OCI-LY1 (cell line): Measurements from ENCODE around the gene HIBADH.

ENCODE experiments used
- H2AFZ ChIP-seq: fragments of 200-600 bp; sonication (generic), shearing (Covaris generic); 2 replicates; pipeline ENCODE4 v1.6.0; 2014; ENCODE audit warnings: antibody characterized with exemption, mild to moderate bottlenecking, low read length
- H3F3A ChIP-seq: fragments of 200-600 bp; sonication (generic), shearing (Covaris generic); 2 replicates; pipeline ENCODE4 v1.6.0; 2014; ENCODE audit warnings: mild to moderate bottlenecking, antibody characterized with exemption, low read length, moderate library complexity; ENCODE audit not compliant: insufficient read depth
- H3K27ac ChIP-seq: fragments of 200-600 bp; sonication (generic); 2 replicates; pipeline ENCODE4 v1.5.1; 2014; ENCODE audit warnings: low read length, mixed run types, mild to moderate bottlenecking, low read depth; ENCODE audit not compliant: poor library complexity, severe bottlenecking
- H3K27me3 ChIP-seq: fragments of 200-600 bp; sonication (generic); 2 replicates; pipeline ENCODE4 v1.6.0; 2014; ENCODE audit warnings: antibody characterized with exemption, mild to moderate bottlenecking, low read length, moderate library complexity; ENCODE audit not compliant: insufficient read depth
- H3K36me3 ChIP-seq: fragments of 200-600 bp; sonication (generic); 2 replicates; pipeline ENCODE4 v1.6.1; 2014; ENCODE audit warnings: mild to moderate bottlenecking, antibody characterized with exemption, low read length, moderate library complexity, mixed read lengths; ENCODE audit not compliant: insufficient read depth
- H3K4me1 ChIP-seq: fragments of 200-600 bp; sonication (generic); 2 replicates; pipeline ENCODE4 v1.5.1; 2014; ENCODE audit warnings: mild to moderate bottlenecking, low read length, moderate library complexity; ENCODE audit not compliant: insufficient read depth, severe bottlenecking
- H3K4me2 ChIP-seq: fragments of 200-600 bp; sonication (generic), shearing (Covaris generic); 2 replicates; pipeline ENCODE4 v1.6.1; 2014; ENCODE audit warnings: low read length
- H3K4me3 ChIP-seq: fragments of 200-600 bp; sonication (generic); 2 replicates; pipeline ENCODE4 v1.5.1; 2014; ENCODE audit warnings: low read length, low read depth, mild to moderate bottlenecking, mixed read lengths; ENCODE audit not compliant: poor library complexity, severe bottlenecking
- H3K79me2 ChIP-seq: fragments of 200-600 bp; shearing (Covaris generic); 2 replicates; pipeline ENCODE4 v1.6.1; 2016; ENCODE audit warnings: mixed run types, low read length, mixed read lengths; ENCODE audit not compliant: insufficient read depth
- H3K9ac ChIP-seq: fragments of 200-600 bp; sonication (generic), shearing (Covaris generic); 2 replicates; pipeline ENCODE4 v1.6.1; 2014; ENCODE audit warnings: mild to moderate bottlenecking, low read length, mixed read lengths
- H3K9me2 ChIP-seq: fragments of 200-600 bp; sonication (generic), shearing (Covaris generic); 2 replicates; pipeline ENCODE4 v1.6.1; 2014; ENCODE audit warnings: low read depth, mild to moderate bottlenecking, low read length, mixed read lengths
- H3K9me3 ChIP-seq: fragments of 200-600 bp; shearing (Covaris generic); 2 replicates; pipeline ENCODE4 v1.6.1; 2014; ENCODE audit warnings: low read length, mixed read lengths
- H4K20me1 ChIP-seq: fragments of 200-600 bp; sonication (generic), shearing (Covaris generic); 2 replicates; pipeline ENCODE4 v1.6.0; 2016; ENCODE audit warnings: mild to moderate bottlenecking, low read length; ENCODE audit not compliant: insufficient read depth
- EZH2 ChIP-seq: fragments of 200-600 bp; sonication (generic), shearing (Covaris generic); IDR thresholded peaks from 2 replicates; pipeline ENCODE4 v1.8.0; 2017; ENCODE audit warnings: borderline replicate concordance, mixed run types, mild to moderate bottlenecking, antibody characterized with exemption, low read length, moderate library complexity, mixed read lengths
- TF ChIP-seq, protein P1 (sequence below): fragments of 200-600 bp; sonication (generic), shearing (Covaris generic); IDR thresholded peaks from 2 replicates; pipeline ENCODE4 v1.5.1; 2017; ENCODE audit warnings: mild to moderate bottlenecking, antibody characterized with exemption, low read length, moderate library complexity, mixed read lengths

HIBADH gene

GRCh38 chr7:27690649-27691048 lies 28.0 kb upstream of the HIBADH start:
- Histone ChIP-seq H4K20me1 (no peaks in the 10 kb centered on the region), H3K9ac (no peak overlapping the region), H3K4me3 (no peak overlapping the region), H3K27me3 (no peaks in the 10 kb centered on the region), H3K79me2 (no peaks in the 10 kb centered on the region), H3K9me3 (no peaks in the 10 kb centered on the region), H3K4me2 (no peak overlapping the region), H3K27ac (no peak overlapping the region), H3K36me3 (no peaks in the 10 kb centered on the region), H3K4me1 (peaks cover 12% of the 10 kb centered on the region), H3K9me2 (no peaks in the 10 kb centered on the region), H3F3A (no peaks in the 10 kb centered on the region), H2AFZ (no peak overlapping the region)
- no peak for TF ChIP-seq EZH2
- TF ChIP-seq, protein P1, sequence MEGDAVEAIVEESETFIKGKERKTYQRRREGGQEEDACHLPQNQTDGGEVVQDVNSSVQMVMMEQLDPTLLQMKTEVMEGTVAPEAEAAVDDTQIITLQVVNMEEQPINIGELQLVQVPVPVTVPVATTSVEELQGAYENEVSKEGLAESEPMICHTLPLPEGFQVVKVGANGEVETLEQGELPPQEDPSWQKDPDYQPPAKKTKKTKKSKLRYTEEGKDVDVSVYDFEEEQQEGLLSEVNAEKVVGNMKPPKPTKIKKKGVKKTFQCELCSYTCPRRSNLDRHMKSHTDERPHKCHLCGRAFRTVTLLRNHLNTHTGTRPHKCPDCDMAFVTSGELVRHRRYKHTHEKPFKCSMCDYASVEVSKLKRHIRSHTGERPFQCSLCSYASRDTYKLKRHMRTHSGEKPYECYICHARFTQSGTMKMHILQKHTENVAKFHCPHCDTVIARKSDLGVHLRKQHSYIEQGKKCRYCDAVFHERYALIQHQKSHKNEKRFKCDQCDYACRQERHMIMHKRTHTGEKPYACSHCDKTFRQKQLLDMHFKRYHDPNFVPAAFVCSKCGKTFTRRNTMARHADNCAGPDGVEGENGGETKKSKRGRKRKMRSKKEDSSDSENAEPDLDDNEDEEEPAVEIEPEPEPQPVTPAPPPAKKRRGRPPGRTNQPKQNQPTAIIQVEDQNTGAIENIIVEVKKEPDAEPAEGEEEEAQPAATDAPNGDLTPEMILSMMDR = no peak

GRCh38 chr7:27689591-27690164 lies 27.0 kb upstream of the HIBADH start:
- H3F3A ChIP-seq = no peaks in the 10 kb centered on the region
- H3K9me3 ChIP-seq = no peaks in the 10 kb centered on the region
- H3K79me2 ChIP-seq = no peaks in the 10 kb centered on the region
- no peak for TF ChIP-seq EZH2
- TF ChIP-seq, protein P1 = peak; percentile 98
- no peak overlapping the region for H3K4me3 ChIP-seq
- peaks cover 12% of the 10 kb centered on the region for H3K4me1 ChIP-seq
- no peak overlapping the region for H3K27ac ChIP-seq
- H3K36me3 ChIP-seq = no peaks in the 10 kb centered on the region
- no peaks in the 10 kb centered on the region for H3K9me2 ChIP-seq
- H3K27me3 ChIP-seq = no peaks in the 10 kb centered on the region
- no peak overlapping the region for H2AFZ ChIP-seq
- H4K20me1 ChIP-seq = no peaks in the 10 kb centered on the region
- H3K4me2 ChIP-seq = no peak overlapping the region
- no peak overlapping the region for H3K9ac ChIP-seq

GRCh38 chr7:27689150-27689549 lies 26.5 kb upstream of the HIBADH start:
- H4K20me1 ChIP-seq = no peaks in the 10 kb centered on the region
- H3K9me3 ChIP-seq = no peaks in the 10 kb centered on the region
- H3K4me2 ChIP-seq = no peak overlapping the region
- no peaks in the 10 kb centered on the region for H3K27me3 ChIP-seq
- H3K27ac ChIP-seq = no peak overlapping the region
- H3K9ac ChIP-seq = no peak overlapping the region
- no peaks in the 10 kb centered on the region for H3K79me2 ChIP-seq
- H3F3A ChIP-seq = no peaks in the 10 kb centered on the region
- no peaks in the 10 kb centered on the region for H3K36me3 ChIP-seq
- H2AFZ ChIP-seq = no peak overlapping the region
- TF ChIP-seq, protein P1 = no peak
- no peak for TF ChIP-seq EZH2
- no peak overlapping the region for H3K4me3 ChIP-seq
- H3K9me2 ChIP-seq = no peaks in the 10 kb centered on the region
- peaks cover 12% of the 10 kb centered on the region for H3K4me1 ChIP-seq
